Natural killer cell (primary cell): ENCODE data around the gene SCN2A. TPM values are rescaled to one million over a fixed set of nuclear protein-coding genes. Genes with fewer than 3 reads are reported as not detected.

Experiments
- ATAC-seq, 3 donors: fragments of 150-1000 bp in 2 of 3; fragments of 200-7000 bp in 1 of 3; cut with Tn5 transposase; 1 replicate in 1 of 3; 2 replicates in 2 of 3; pipeline ENCODE4 v1.10.0; 2021; ENCODE audit warnings: mild to moderate bottlenecking in 2 of 3, moderate library complexity in 2 of 3
- DNase-seq, 2 donors: peaks; one replicate each; pipeline versions ENCODE4 v3.0.0 to v3.0.0-alpha.2; 2013 to 2021; ENCODE audit warnings: mixed read lengths in 1 of 2
- H3K27ac ChIP-seq: one replicate; pipeline ENCODE4 v1.5.1; 2013; ENCODE audit warnings: mild to moderate bottlenecking, low read length
- H3K27me3 ChIP-seq: one replicate; pipeline ENCODE4 v1.6.1; 2013; ENCODE audit warnings: low read length; ENCODE audit not compliant: control insufficient read depth, insufficient read depth
- H3K36me3 ChIP-seq: one replicate; pipeline ENCODE4 v1.6.1; 2013; ENCODE audit warnings: low read length; ENCODE audit not compliant: control insufficient read depth, insufficient read depth
- H3K4me1 ChIP-seq: one replicate; pipeline ENCODE4 v1.6.1; 2013; ENCODE audit warnings: low read length; ENCODE audit not compliant: control insufficient read depth, insufficient read depth
- H3K4me3 ChIP-seq: one replicate; pipeline ENCODE4 v1.5.1; 2013; ENCODE audit warnings: low read length
- H3K9me3 ChIP-seq: one replicate; pipeline ENCODE4 v1.6.1; 2013; ENCODE audit warnings: low read length; ENCODE audit not compliant: control insufficient read depth, insufficient read depth
- H3K27ac Mint-ChIP-seq, 2 donors: one replicate each; pipeline ENCODE4 v1.8.0; 2022; ENCODE audit warnings: mild to moderate bottlenecking in 2 of 2, mixed read lengths in 2 of 2, moderate library complexity in 1 of 2
- H3K27me3 Mint-ChIP-seq, 2 donors: one replicate each; pipeline ENCODE4 v1.8.0; 2022; ENCODE audit warnings: low read depth in 2 of 2, mixed read lengths in 2 of 2
- H3K36me3 Mint-ChIP-seq: one replicate; pipeline ENCODE4 v1.8.0; 2022; ENCODE audit warnings: mixed read lengths
- H3K4me1 Mint-ChIP-seq, 2 donors: one replicate each; pipeline ENCODE4 v1.8.0; 2022; ENCODE audit warnings: mixed read lengths in 2 of 2
- H3K4me3 Mint-ChIP-seq: one replicate; pipeline ENCODE4 v1.8.0; 2022; ENCODE audit warnings: mild to moderate bottlenecking, moderate library complexity, mixed read lengths
- H3K9me3 Mint-ChIP-seq, 2 donors: one replicate each; pipeline ENCODE4 v1.8.0; 2022; ENCODE audit warnings: mixed read lengths in 2 of 2
- WGBS: methylation state at CpG from one replicate; pipeline ENCODE4 v1.1.7; 2013; ENCODE audit warnings: missing lambda C conversion rate; ENCODE audit not compliant: insufficient coverage; 5-methylcytosine and 5-hydroxymethylcytosine counted together
- intact Hi-C: fragments of 100-400 bp; cut with micrococcal nuclease; formaldehyde crosslinking; loops from one replicate; pipeline ENCODE4 v1.14.2; 2022
- total RNA-seq, 4 donors: library from RNA; stranded (reverse); fragments of 120-200 nt in 1 of 4; gene quantifications; one replicate each; pipeline versions ENCODE4 v1.2.3 to v1.2.4, GENCODE V29; 2013 to 2022
- TF ChIP-seq, protein P1 (sequence below): fragments of 200-600 bp; IDR thresholded peaks from one replicate; pipeline ENCODE4 v1.8.0; 2022; ENCODE audit warnings: antibody characterized with exemption

The SCN2A gene
- total RNA-seq, 3 donors from 2014 or later (not counting 1 experiment from before 2014, with no cell fraction given), result 0.10 TPM; not detected in 2

DNA sequence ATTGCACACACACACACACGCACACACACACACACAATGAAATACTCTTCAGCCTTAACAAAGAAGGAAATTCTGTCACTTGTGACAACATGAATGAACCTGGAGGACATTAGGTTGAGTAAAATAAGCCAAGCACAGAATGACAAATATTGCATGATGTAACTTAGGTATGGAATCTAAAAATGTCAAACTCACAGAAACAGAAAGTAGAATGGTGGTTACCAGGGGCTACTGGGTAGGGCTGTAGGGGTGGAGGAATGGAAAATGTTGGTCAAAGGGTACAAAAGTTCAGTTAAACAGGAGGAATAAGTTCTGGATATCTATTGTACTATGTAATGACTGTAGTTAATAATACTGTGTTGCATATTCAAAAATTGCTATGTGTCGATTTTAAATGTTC is 29.5 kb downstream of the SCN2A start:
- Histone ChIP-seq H3K36me3 (no peaks in the 10 kb centered on the region), H3K27me3 (no peaks in the 10 kb centered on the region), H3K27ac (no peak overlapping the region), H3K4me1 (no peaks in the 10 kb centered on the region), H3K9me3 (no peaks in the 10 kb centered on the region), H3K4me3 (no peak overlapping the region)
- intact Hi-C loops, result no loop called here
- Mint-ChIP-seq H3K27me3 (peaks cover 0 to 2% of the 10 kb centered on the region in 2 donors), H3K27ac (no peak overlapping the region), H3K4me1 (no peaks in the 10 kb centered on the region), H3K4me3 (no peak overlapping the region), H3K36me3 (no peaks in the 10 kb centered on the region), H3K9me3 (peaks cover 0 to 2% of the 10 kb centered on the region in 2 donors)
- ATAC-seq (no peak), DNase-seq (no peak)
- TF ChIP-seq, protein P1, sequence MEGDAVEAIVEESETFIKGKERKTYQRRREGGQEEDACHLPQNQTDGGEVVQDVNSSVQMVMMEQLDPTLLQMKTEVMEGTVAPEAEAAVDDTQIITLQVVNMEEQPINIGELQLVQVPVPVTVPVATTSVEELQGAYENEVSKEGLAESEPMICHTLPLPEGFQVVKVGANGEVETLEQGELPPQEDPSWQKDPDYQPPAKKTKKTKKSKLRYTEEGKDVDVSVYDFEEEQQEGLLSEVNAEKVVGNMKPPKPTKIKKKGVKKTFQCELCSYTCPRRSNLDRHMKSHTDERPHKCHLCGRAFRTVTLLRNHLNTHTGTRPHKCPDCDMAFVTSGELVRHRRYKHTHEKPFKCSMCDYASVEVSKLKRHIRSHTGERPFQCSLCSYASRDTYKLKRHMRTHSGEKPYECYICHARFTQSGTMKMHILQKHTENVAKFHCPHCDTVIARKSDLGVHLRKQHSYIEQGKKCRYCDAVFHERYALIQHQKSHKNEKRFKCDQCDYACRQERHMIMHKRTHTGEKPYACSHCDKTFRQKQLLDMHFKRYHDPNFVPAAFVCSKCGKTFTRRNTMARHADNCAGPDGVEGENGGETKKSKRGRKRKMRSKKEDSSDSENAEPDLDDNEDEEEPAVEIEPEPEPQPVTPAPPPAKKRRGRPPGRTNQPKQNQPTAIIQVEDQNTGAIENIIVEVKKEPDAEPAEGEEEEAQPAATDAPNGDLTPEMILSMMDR, result no peak
- 100% methylated on average over 1 of the region's 2 CpGs for WGBS

DNA sequence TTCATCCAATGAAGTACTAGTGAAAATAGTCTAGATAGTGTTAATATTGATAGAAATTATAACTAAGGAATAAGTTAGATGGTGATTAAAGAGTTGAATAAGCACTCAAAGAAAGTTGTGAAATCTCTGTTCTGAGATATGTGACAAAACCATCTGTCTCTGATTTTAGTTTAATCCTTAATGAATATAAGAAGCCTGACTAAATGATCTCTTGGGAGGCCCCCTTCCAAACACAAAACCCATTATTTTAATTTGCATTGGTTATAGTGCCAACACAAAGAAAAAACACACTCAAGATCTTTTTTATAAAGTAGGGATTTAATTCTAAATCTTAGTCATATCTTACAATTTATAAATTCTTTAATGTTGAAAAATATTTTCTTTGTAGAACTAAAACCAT is 34.0 kb downstream of the SCN2A start:
- Mint-ChIP-seq H3K36me3 (no peaks in the 10 kb centered on the region), H3K27ac (no peak overlapping the region), H3K4me3 (no peak overlapping the region), H3K9me3 (no peaks in the 10 kb centered on the region), H3K27me3 (no peaks in the 10 kb centered on the region), H3K4me1 (peaks cover 0 to 6% of the 10 kb centered on the region in 2 donors)
- TF ChIP-seq, protein P1, result no peak
- Histone ChIP-seq H3K9me3 (no peaks in the 10 kb centered on the region), H3K36me3 (no peaks in the 10 kb centered on the region), H3K4me3 (no peak overlapping the region), H3K27me3 (no peaks in the 10 kb centered on the region), H3K27ac (no peak overlapping the region), H3K4me1 (no peaks in the 10 kb centered on the region)
- DNase-seq (no peak), ATAC-seq (no peak)
- intact Hi-C loops, result no loop called here

DNA sequence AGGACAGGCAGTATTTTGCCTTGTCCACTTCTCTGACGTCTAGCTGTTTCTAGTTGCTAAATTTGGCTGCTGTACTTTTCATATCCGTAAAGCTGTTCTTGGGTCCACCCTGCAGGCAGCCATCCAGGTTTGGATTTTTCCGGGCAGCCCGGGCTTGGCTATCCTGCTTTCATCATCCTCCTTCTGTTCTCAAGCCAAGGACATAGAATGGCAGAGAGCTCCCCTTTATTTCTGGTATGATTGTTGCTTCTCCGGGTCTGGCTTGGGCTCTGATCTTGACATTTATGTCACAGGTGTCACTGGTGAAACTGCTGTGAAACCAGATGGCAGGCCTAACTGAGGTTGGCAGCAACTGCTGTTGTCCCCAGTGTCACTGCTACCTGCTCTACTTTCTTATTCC is 35.5 kb downstream of the SCN2A start:
- TF ChIP-seq, protein P1, result no peak
- Mint-ChIP-seq H3K4me3 (no peak overlapping the region), H3K27ac (no peak overlapping the region), H3K4me1 (peaks cover 0 to 6% of the 10 kb centered on the region in 2 donors), H3K36me3 (no peaks in the 10 kb centered on the region), H3K27me3 (no peaks in the 10 kb centered on the region), H3K9me3 (no peaks in the 10 kb centered on the region)
- ATAC-seq (no peak), DNase-seq (no peak)
- H3K36me3 ChIP-seq, result no peaks in the 10 kb centered on the region
- H3K9me3 ChIP-seq, result no peaks in the 10 kb centered on the region
- 90% methylated on average over 5 of the region's 5 CpGs for WGBS
- H3K4me3 ChIP-seq, result no peak overlapping the region
- no peak overlapping the region for H3K27ac ChIP-seq
- H3K4me1 ChIP-seq, result no peaks in the 10 kb centered on the region
- no peaks in the 10 kb centered on the region for H3K27me3 ChIP-seq
- intact Hi-C loops, result no loop called here

DNA sequence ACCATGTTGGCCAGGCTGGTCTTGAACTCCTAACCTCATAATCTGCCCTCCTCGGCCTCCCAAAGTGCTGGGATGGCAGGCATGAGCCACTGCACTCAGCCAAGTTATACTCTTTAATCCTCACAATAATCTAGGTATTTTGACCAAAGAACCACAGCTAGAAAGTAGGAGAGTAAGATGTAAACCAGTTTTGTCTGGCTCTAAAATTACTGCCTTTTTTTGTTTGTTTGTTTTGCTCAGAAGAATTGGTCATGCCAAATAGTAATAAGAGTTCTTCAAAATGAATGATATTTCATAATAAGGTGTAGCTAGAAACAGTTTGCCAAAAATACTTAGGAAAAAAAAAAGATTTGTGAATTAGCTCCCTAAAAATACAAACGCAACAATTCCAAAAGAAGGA is 36.7 kb downstream of the SCN2A start:
- H3K4me3 ChIP-seq, result no peak overlapping the region
- no peaks in the 10 kb centered on the region for H3K27me3 Mint-ChIP-seq
- peaks cover 0 to 6% of the 10 kb centered on the region in 2 donors for H3K4me1 Mint-ChIP-seq
- no peaks in the 10 kb centered on the region for H3K36me3 ChIP-seq
- no peaks in the 10 kb centered on the region for H3K9me3 ChIP-seq
- ATAC-seq (no peak), DNase-seq (no peak)
- TF ChIP-seq, protein P1, result no peak
- no peak overlapping the region for H3K27ac Mint-ChIP-seq
- no peaks in the 10 kb centered on the region for H3K27me3 ChIP-seq
- H3K9me3 Mint-ChIP-seq, result no peaks in the 10 kb centered on the region
- no peaks in the 10 kb centered on the region for H3K36me3 Mint-ChIP-seq
- no peak overlapping the region for H3K4me3 Mint-ChIP-seq
- WGBS, result 75% methylated on average over 1 of the region's 2 CpGs
- H3K27ac ChIP-seq, result no peak overlapping the region
- no peaks in the 10 kb centered on the region for H3K4me1 ChIP-seq
- intact Hi-C loops, result no loop called here
